Keratinocyte (primary cell): ENCODE data around the gene SLX4IP. TPM values are rescaled to one million over a fixed set of nuclear protein-coding genes. Genes with fewer than 3 reads are reported as not detected.
A peak's percentile ranks its signal among the peaks of the same experiment; 100 is the strongest.

Experiments used
- DNase-seq: peaks from one replicate; pipeline ENCODE4 v3.0.0-alpha.2; 2011; ENCODE audit warnings: low read depth, missing footprints, low spot score
- FAIRE-seq: peaks from 2 replicates; lab custom pipeline; 2011; peaks lifted over from hg19 to GRCh38; lab: Jason Lieb, UNC
- H2AFZ ChIP-seq: 2 replicates; pipeline ENCODE4 v1.6.0; 2012; ENCODE audit warnings: low read length, control low read depth, inconsistent platforms; ENCODE audit not compliant: control insufficient read depth
- H3K27ac ChIP-seq: 2 replicates; pipeline ENCODE4 v1.5.1; 2011; ENCODE audit warnings: low read length; ENCODE audit not compliant: control insufficient read depth, insufficient read depth
- H3K27me3 ChIP-seq: 3 replicates; pipeline ENCODE4 v1.6.0; 2011; ENCODE audit warnings: low read length; ENCODE audit not compliant: control insufficient read depth, insufficient read depth; ENCODE audit errors: extremely low read depth
- H3K36me3 ChIP-seq, 2 experiments: 2 replicates in 1 of 2; 3 replicates in 1 of 2; pipeline ENCODE4 v1.5.1; 2011; ENCODE audit warnings: low read length in 2 of 2, mild to moderate bottlenecking in 1 of 2; ENCODE audit not compliant: control insufficient read depth in 2 of 2, insufficient read depth in 2 of 2; ENCODE audit errors: extremely low read depth in 1 of 2
- H3K4me1 ChIP-seq: 3 replicates; pipeline ENCODE4 v1.5.1; 2011; ENCODE audit warnings: low read length; ENCODE audit not compliant: control insufficient read depth, insufficient read depth; ENCODE audit errors: extremely low read depth
- H3K4me2 ChIP-seq: 3 replicates; pipeline ENCODE4 v1.6.0; 2011; ENCODE audit warnings: low read depth, low read length; ENCODE audit not compliant: control insufficient read depth, insufficient read depth; ENCODE audit errors: extremely low read depth
- H3K4me3 ChIP-seq, 3 experiments: fragments of 200-600 bp in 1 of 3; sonication (generic) in 1 of 3; 2 replicates in 2 of 3; 3 replicates in 1 of 3; pipeline ENCODE4 v1.5.1; 2011 to 2016; ENCODE audit warnings: low read length in 3 of 3, mild to moderate bottlenecking in 3 of 3, control low read depth in 2 of 3, inconsistent platforms in 1 of 3, low read depth in 1 of 3, mixed read lengths in 1 of 3, mixed run types in 1 of 3, moderate library complexity in 1 of 3; ENCODE audit not compliant: control insufficient read depth in 2 of 3, insufficient read depth in 2 of 3; ENCODE audit errors: extremely low read depth in 1 of 3
- H3K79me2 ChIP-seq: 2 replicates; pipeline ENCODE4 v1.6.0; 2012; ENCODE audit warnings: low read length; ENCODE audit not compliant: control insufficient read depth, insufficient read depth
- H3K9ac ChIP-seq: 3 replicates; pipeline ENCODE4 v1.6.0; 2011; ENCODE audit warnings: low read length; ENCODE audit not compliant: control insufficient read depth, insufficient read depth; ENCODE audit errors: extremely low read depth
- H3K9me1 ChIP-seq: 3 replicates; pipeline ENCODE4 v1.6.0; 2011; ENCODE audit warnings: low read length; ENCODE audit not compliant: control insufficient read depth, insufficient read depth; ENCODE audit errors: extremely low read depth
- H3K9me3 ChIP-seq: 2 replicates; pipeline ENCODE4 v1.5.1; 2012; ENCODE audit warnings: low read depth, low read length; ENCODE audit not compliant: control insufficient read depth
- H4K20me1 ChIP-seq: 3 replicates; pipeline ENCODE4 v1.6.0; 2011; ENCODE audit warnings: low read length; ENCODE audit not compliant: control insufficient read depth, insufficient read depth; ENCODE audit errors: extremely low read depth
- CTCF ChIP-seq, 3 experiments: IDR thresholded peaks in 1 of 3; conservative IDR thresholded peaks in 1 of 3; optimal IDR thresholded peaks in 1 of 3; 2 replicates in 2 of 3; 3 replicates in 1 of 3; pipeline versions ENCODE3 to v1.5.1; 2011; ENCODE audit warnings: low read length in 3 of 3, mild to moderate bottlenecking in 3 of 3, moderate library complexity in 2 of 3, control low read depth in 1 of 3, inconsistent platforms in 1 of 3; ENCODE audit not compliant: insufficient read depth in 2 of 3; ENCODE audit errors: extremely low read depth in 1 of 3
- EZH2 ChIP-seq: IDR thresholded peaks from one replicate; pipeline ENCODE4 v1.6.1; 2012; ENCODE audit warnings: inconsistent platforms, mild to moderate bottlenecking, low read length, moderate library complexity
- dilution Hi-C: fragments of 300-500 bp; cut with MboI; formaldehyde crosslinking; loops from one replicate; pipeline ENCODE4 v1.7.0; 2020; ENCODE audit warnings: low sequenced_read_pairs; ENCODE audit not compliant: extremely low pct_ligation_motif_present
- polyA plus RNA-seq, 5 experiments: library from polyadenylated mRNA; depleted of rRNA in 3 of 5; stranded (reverse) in 3 of 5; stranded (forward) in 1 of 5; unstranded in 1 of 5; fragments of >200 nt; gene quantifications; 1 replicate in 1 of 5; 2 replicates in 3 of 5; 3 replicates in 1 of 5; pipeline versions ENCODE4 v1.2.1 to v1.2.3, GENCODE V29; 2011 to 2012; ENCODE audit warnings: missing spikeins in 2 of 5, low read depth in 1 of 5, low replicate concordance in 1 of 5

Gene SLX4IP
- polyA plus RNA-seq, 1 donor (not counting 4 experiments of a cell fraction or from before 2014, with no cell fraction given) = 3.0 TPM

- Histone ChIP-seq H3K9ac (peak overlapping the region; percentile 97), H3K36me3 (peaks cover 42 to 80% of the 10 kb centered on the region in 2 experiments), H3K27ac (peak overlapping the region; percentile 94), H3K9me3 (no peaks in the 10 kb centered on the region), H3K4me1 (peaks cover 98% of the 10 kb centered on the region), H4K20me1 (peaks cover 88% of the 10 kb centered on the region), H3K9me1 (peaks cover 9% of the 10 kb centered on the region), H3K27me3 (no peaks in the 10 kb centered on the region), H2AFZ (no peak overlapping the region), H3K4me3 (peak overlapping the region; percentile 2 to 29 (median 26)), H3K4me2 (peak overlapping the region; percentile 100), H3K79me2 (peaks cover 100% of the 10 kb centered on the region)
- DNase-seq (no peak), FAIRE-seq (peak; percentile 93)
- dilution Hi-C loops = no loop called here
- TF ChIP-seq CTCF (optimal IDR thresholded peaks at IDR 0.05 in 1 of 3, IDR thresholded peaks at IDR 0.05 in 1 of 3, conservative IDR thresholded peaks at IDR 0.05 in 1 of 3; ENCODE audit: extremely low read depth in 1 of 3, insufficient read depth in 2 of 3, low read length in 3 of 3) (no peak), EZH2 (no peak)
Observed at GRCh38 chr20:10665027-10665561, 230.0 kb downstream of the SLX4IP start.

- Histone ChIP-seq H3K36me3 (peaks cover 42 to 83% of the 10 kb centered on the region in 2 experiments), H3K4me3 (peak overlapping the region in 2 of 3 experiments; percentile 99), H3K79me2 (peaks cover 100% of the 10 kb centered on the region), H3K9me1 (peaks cover 4% of the 10 kb centered on the region), H3K9me3 (no peaks in the 10 kb centered on the region), H2AFZ (no peak overlapping the region), H4K20me1 (peaks cover 90% of the 10 kb centered on the region), H3K27me3 (no peaks in the 10 kb centered on the region), H3K4me1 (peaks cover 93% of the 10 kb centered on the region), H3K9ac (peak overlapping the region; percentile 97), H3K27ac (peak overlapping the region; percentile 94), H3K4me2 (peak overlapping the region; percentile 100)
- TF ChIP-seq CTCF (optimal IDR thresholded peaks at IDR 0.05 in 1 of 3, IDR thresholded peaks at IDR 0.05 in 1 of 3, conservative IDR thresholded peaks at IDR 0.05 in 1 of 3; ENCODE audit: extremely low read depth in 1 of 3, insufficient read depth in 2 of 3, low read length in 3 of 3) (no peak), EZH2 (no peak)
- dilution Hi-C loops = no loop called here
- DNase-seq (no peak), FAIRE-seq (peak; percentile 81)
Observed at GRCh38 chr20:10665791-10666190, 230.7 kb downstream of the SLX4IP start.
